K562 (cell line): ENCODE data around the gene HNRNPLL. TPM values are rescaled to one million over a fixed set of nuclear protein-coding genes. Genes with fewer than 3 reads are reported as not detected.

Experiments
- CBFA2T3 ChIP-seq: fragments of 450-650 bp; IDR thresholded peaks from 2 replicates; pipeline ENCODE4 v1.6.1; 2017
- KLF13 ChIP-seq: fragments of 450-650 bp; IDR thresholded peaks from 2 replicates; pipeline ENCODE4 v1.6.1; 2016; ENCODE audit warnings: missing genetic modification characterization, low read depth, mild to moderate bottlenecking, missing compliant biosample characterization, moderate library complexity, borderline replicate concordance
- MECOM ChIP-seq: fragments of 250-450 bp; sonication (Bioruptor Pico); IDR thresholded peaks from 2 replicates; pipeline ENCODE4 v1.8.0; 2022; ENCODE audit warnings: inconsistent platforms
- MIER1 ChIP-seq: fragments of 450-650 bp; IDR thresholded peaks from 2 replicates; pipeline ENCODE4 v1.6.1; 2016; ENCODE audit warnings: antibody characterized with exemption, mild to moderate bottlenecking, low read depth
- MTF1 ChIP-seq: fragments of 250-450 bp; sonication (Bioruptor Pico); IDR thresholded peaks from 2 replicates; pipeline ENCODE4 v1.9.0; 2021; ENCODE audit warnings: moderate library complexity, mild to moderate bottlenecking, inconsistent platforms, borderline replicate concordance
- NELFE ChIP-seq: IDR thresholded peaks from 2 replicates; pipeline ENCODE4 v1.6.1; 2011; ENCODE audit warnings: mild to moderate bottlenecking; ENCODE audit not compliant: insufficient read depth, insufficient read length
- NFIX ChIP-seq: fragments of 250-450 bp; sonication (Bioruptor Pico); IDR thresholded peaks from 2 replicates; pipeline ENCODE4 v1.4.0; 2020; ENCODE audit warnings: low read depth, mild to moderate bottlenecking, moderate library complexity
- NR1H2 ChIP-seq: sonication (generic); formaldehyde crosslinking; IDR thresholded peaks from 2 replicates; pipeline ENCODE4 v1.4.0; 2020; ENCODE audit warnings: mild to moderate bottlenecking, missing genetic modification reagents
- POLR2B ChIP-seq: fragments of 450-650 bp; IDR thresholded peaks from 2 replicates; pipeline ENCODE4 v1.6.1; 2018; ENCODE audit warnings: low read depth; ENCODE audit not compliant: partially characterized antibody
- TARDBP ChIP-seq: fragments of 450-650 bp; IDR thresholded peaks from 2 replicates; pipeline ENCODE4 v1.6.1; 2016
- YY1 ChIP-seq, 3 experiments: IDR thresholded peaks; 2 replicates each; pipeline ENCODE4 v1.6.1; 2011; ENCODE audit warnings: low read length in 2 of 3, mild to moderate bottlenecking in 2 of 3, moderate library complexity in 2 of 3, borderline replicate concordance in 1 of 3, control low read depth in 1 of 3, low read depth in 1 of 3; ENCODE audit not compliant: insufficient read depth in 3 of 3, insufficient replicate concordance in 2 of 3, control insufficient read depth in 1 of 3, insufficient read length in 1 of 3; ENCODE audit errors: extremely low read depth in 1 of 3
- ZNF707 ChIP-seq: fragments of 250-450 bp; sonication (Bioruptor Pico); conservative IDR thresholded peaks from 2 replicates; pipeline ENCODE4 v1.8.0; 2022; ENCODE audit warnings: inconsistent platforms, mild to moderate bottlenecking, moderate library complexity
- polyA plus RNA-seq, 8 experiments: library from polyadenylated mRNA; depleted of rRNA in 4 of 8; stranded (reverse) in 5 of 8; unstranded in 3 of 8; fragments of >200 nt; fragmentation: Nextera tagmentation in 2 of 8; fragmentation: Illumina TruSeq in 1 of 8; extraction: Ambion mirVana in 2 of 8; extraction: Trizol in 1 of 8; gene quantifications; 2 replicates each; pipeline versions ENCODE4 v1.2.1 to v1.2.3, GENCODE V29; 2011 to 2014; ENCODE audit warnings: inconsistent platforms in 1 of 8, missing spikeins in 1 of 8
- total RNA-seq, 7 experiments: library from RNA; depleted of rRNA in 6 of 7; stranded (reverse); fragments of >200 nt in 6 of 7; fragmentation: Illumina TruSeq in 2 of 7; extraction: Trizol in 2 of 7; gene quantifications; 2 replicates each; pipeline versions ENCODE4 v1.2.1 to v1.2.3, GENCODE V29; 2011 to 2021; ENCODE audit warnings: low replicate concordance in 1 of 7
- TF ChIP-seq, protein P1 (sequence below): fragments of 450-650 bp; IDR thresholded peaks from 2 replicates; pipeline ENCODE4 v1.6.1; 2016; ENCODE audit warnings: mild to moderate bottlenecking, moderate library complexity
- TF ChIP-seq, protein P2 (sequence below): sonication (generic); formaldehyde crosslinking; IDR thresholded peaks from 2 replicates; pipeline ENCODE4 v1.5.0; 2020; ENCODE audit warnings: missing genetic modification reagents

The HNRNPLL gene
- total and polyA plus RNA-seq, 9 of the 15 experiments (the other 6 are each of a cell fraction or from before 2014, with no cell fraction given) = 19.8 to 135 (median 57.8) TPM

DNA sequence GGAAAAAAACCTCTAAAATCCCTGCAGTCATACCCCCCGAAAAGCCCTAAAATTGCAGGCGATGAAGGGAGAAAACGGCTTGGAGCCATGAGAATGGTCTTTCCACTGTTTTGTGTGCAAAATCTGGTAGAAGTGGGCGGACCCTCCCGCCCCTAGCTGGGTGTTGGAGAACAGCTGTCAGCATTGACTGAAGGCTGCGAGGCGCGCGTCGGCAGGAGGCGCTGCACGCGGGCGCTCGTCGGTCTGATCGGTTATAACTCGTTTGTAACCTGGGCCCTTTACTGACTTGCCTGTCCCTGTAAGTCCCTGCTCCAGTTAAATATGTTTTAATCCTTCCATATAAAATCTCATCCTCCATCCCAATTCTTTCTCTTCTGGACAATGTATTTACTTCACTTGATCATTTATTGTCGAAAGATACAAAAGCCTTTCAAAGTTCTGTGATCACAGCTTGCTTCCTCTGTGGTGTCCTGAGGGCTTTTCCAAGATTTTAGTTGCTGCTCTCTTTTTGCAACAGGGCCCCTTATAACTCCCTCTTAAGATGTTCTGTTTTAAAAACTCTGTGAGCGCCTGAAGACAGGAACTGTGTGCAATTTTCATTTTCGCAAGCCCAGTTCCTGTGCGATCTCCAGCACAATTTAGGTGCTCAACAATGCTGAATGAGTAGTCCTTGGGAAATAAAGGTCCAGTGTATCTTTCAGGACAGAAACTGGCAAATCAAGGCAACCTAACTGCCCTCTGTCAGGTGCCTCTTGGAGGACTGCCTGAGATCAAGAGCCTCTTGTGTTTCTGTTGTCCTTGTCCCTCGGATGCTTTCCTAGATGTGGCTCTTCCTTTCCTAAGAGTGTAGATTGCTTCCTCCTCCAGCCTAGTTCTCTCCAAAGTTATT is 918 bp upstream of the HNRNPLL start (continued):
- TF ChIP-seq, protein P1, sequence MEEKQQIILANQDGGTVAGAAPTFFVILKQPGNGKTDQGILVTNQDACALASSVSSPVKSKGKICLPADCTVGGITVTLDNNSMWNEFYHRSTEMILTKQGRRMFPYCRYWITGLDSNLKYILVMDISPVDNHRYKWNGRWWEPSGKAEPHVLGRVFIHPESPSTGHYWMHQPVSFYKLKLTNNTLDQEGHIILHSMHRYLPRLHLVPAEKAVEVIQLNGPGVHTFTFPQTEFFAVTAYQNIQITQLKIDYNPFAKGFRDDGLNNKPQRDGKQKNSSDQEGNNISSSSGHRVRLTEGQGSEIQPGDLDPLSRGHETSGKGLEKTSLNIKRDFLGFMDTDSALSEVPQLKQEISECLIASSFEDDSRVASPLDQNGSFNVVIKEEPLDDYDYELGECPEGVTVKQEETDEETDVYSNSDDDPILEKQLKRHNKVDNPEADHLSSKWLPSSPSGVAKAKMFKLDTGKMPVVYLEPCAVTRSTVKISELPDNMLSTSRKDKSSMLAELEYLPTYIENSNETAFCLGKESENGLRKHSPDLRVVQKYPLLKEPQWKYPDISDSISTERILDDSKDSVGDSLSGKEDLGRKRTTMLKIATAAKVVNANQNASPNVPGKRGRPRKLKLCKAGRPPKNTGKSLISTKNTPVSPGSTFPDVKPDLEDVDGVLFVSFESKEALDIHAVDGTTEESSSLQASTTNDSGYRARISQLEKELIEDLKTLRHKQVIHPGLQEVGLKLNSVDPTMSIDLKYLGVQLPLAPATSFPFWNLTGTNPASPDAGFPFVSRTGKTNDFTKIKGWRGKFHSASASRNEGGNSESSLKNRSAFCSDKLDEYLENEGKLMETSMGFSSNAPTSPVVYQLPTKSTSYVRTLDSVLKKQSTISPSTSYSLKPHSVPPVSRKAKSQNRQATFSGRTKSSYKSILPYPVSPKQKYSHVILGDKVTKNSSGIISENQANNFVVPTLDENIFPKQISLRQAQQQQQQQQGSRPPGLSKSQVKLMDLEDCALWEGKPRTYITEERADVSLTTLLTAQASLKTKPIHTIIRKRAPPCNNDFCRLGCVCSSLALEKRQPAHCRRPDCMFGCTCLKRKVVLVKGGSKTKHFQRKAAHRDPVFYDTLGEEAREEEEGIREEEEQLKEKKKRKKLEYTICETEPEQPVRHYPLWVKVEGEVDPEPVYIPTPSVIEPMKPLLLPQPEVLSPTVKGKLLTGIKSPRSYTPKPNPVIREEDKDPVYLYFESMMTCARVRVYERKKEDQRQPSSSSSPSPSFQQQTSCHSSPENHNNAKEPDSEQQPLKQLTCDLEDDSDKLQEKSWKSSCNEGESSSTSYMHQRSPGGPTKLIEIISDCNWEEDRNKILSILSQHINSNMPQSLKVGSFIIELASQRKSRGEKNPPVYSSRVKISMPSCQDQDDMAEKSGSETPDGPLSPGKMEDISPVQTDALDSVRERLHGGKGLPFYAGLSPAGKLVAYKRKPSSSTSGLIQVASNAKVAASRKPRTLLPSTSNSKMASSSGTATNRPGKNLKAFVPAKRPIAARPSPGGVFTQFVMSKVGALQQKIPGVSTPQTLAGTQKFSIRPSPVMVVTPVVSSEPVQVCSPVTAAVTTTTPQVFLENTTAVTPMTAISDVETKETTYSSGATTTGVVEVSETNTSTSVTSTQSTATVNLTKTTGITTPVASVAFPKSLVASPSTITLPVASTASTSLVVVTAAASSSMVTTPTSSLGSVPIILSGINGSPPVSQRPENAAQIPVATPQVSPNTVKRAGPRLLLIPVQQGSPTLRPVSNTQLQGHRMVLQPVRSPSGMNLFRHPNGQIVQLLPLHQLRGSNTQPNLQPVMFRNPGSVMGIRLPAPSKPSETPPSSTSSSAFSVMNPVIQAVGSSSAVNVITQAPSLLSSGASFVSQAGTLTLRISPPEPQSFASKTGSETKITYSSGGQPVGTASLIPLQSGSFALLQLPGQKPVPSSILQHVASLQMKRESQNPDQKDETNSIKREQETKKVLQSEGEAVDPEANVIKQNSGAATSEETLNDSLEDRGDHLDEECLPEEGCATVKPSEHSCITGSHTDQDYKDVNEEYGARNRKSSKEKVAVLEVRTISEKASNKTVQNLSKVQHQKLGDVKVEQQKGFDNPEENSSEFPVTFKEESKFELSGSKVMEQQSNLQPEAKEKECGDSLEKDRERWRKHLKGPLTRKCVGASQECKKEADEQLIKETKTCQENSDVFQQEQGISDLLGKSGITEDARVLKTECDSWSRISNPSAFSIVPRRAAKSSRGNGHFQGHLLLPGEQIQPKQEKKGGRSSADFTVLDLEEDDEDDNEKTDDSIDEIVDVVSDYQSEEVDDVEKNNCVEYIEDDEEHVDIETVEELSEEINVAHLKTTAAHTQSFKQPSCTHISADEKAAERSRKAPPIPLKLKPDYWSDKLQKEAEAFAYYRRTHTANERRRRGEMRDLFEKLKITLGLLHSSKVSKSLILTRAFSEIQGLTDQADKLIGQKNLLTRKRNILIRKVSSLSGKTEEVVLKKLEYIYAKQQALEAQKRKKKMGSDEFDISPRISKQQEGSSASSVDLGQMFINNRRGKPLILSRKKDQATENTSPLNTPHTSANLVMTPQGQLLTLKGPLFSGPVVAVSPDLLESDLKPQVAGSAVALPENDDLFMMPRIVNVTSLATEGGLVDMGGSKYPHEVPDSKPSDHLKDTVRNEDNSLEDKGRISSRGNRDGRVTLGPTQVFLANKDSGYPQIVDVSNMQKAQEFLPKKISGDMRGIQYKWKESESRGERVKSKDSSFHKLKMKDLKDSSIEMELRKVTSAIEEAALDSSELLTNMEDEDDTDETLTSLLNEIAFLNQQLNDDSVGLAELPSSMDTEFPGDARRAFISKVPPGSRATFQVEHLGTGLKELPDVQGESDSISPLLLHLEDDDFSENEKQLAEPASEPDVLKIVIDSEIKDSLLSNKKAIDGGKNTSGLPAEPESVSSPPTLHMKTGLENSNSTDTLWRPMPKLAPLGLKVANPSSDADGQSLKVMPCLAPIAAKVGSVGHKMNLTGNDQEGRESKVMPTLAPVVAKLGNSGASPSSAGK = peak; percentile 91
- no peak for TF ChIP-seq MTF1 (CRISPR knock-in tag)
- no peak for TF ChIP-seq NFIX (CRISPR knock-in tag)
- TF ChIP-seq CBFA2T3 = no peak
- TF ChIP-seq NR1H2 = no peak
- no peak for TF ChIP-seq MECOM (CRISPR knock-in tag)
- TF ChIP-seq KLF13 (tag) = peak; percentile 98
- TF ChIP-seq YY1 (IDR thresholded peaks at IDR 0.05; ENCODE audit: borderline replicate concordance in 1 of 3, control insufficient read depth in 1 of 3, extremely low read depth in 1 of 3, insufficient read depth in 3 of 3, insufficient read length in 1 of 3, insufficient replicate concordance in 2 of 3, low read depth in 1 of 3, low read length in 2 of 3) = peak in 1 of 3 experiments; percentile 49
- TF ChIP-seq ZNF707 = no peak
- TF ChIP-seq, protein P2, sequence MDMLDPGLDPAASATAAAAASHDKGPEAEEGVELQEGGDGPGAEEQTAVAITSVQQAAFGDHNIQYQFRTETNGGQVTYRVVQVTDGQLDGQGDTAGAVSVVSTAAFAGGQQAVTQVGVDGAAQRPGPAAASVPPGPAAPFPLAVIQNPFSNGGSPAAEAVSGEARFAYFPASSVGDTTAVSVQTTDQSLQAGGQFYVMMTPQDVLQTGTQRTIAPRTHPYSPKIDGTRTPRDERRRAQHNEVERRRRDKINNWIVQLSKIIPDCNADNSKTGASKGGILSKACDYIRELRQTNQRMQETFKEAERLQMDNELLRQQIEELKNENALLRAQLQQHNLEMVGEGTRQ (CRISPR knock-in tag) = no peak
- TF ChIP-seq TARDBP = 0 out of 2 replicates have a peak, but pooled peaks have one; percentile 15
- TF ChIP-seq NELFE = no peak
- TF ChIP-seq POLR2B = no peak
- no peak for TF ChIP-seq MIER1
